NCI-H146 (cell line): ENCODE data around the gene OR6J1.
"Not testable (repeated sequence)": the region's sequence is repeated elsewhere in the genome, so short reads cannot be mapped to it uniquely, and the experiment has no call there.

Experiments used
- DNase-seq: peaks from one replicate; lab custom pipeline; 2025; lab: John Stamatoyannopoulos, UW

The OR6J1 gene

GRCh38 chr14:22644305-22644635 lies at the start of gene OR6J1:
Gene OR6J1 (minus strand): TSS chr14:22644352. CDS start chr14:22634811, 9,541 bp downstream.
- DNase-seq, result no peak

- DNase-seq, result no peak
Measured at GRCh38 chr14:22692194-22692593, 48.0 kb upstream of the OR6J1 start.

GRCh38 chr14:22691171-22691570 lies 47.0 kb upstream of the OR6J1 start:
- no peak for DNase-seq

- no peak for DNase-seq
Measured at GRCh38 chr14:22689199-22689598, 45.0 kb upstream of the OR6J1 start.

GRCh38 chr14:22687969-22688368 lies 43.8 kb upstream of the OR6J1 start:
- not testable (repeated sequence) for DNase-seq

GRCh38 chr14:22686176-22686611 lies 42.0 kb upstream of the OR6J1 start:
- not testable (repeated sequence) for DNase-seq

- no peak for DNase-seq
Measured at GRCh38 chr14:22685467-22685866, 41.3 kb upstream of the OR6J1 start.

- DNase-seq, result not testable (repeated sequence)
Measured at GRCh38 chr14:22683428-22683827, 39.3 kb upstream of the OR6J1 start.

GRCh38 chr14:22678221-22678620 lies 34.1 kb upstream of the OR6J1 start:
- DNase-seq, result no peak

GRCh38 chr14:22677551-22677950 lies 33.4 kb upstream of the OR6J1 start:
- DNase-seq, result not testable (repeated sequence)

GRCh38 chr14:22671622-22672021 lies 27.5 kb upstream of the OR6J1 start:
- DNase-seq, result no peak

GRCh38 chr14:22668863-22669262 lies 24.7 kb upstream of the OR6J1 start:
- DNase-seq, result no peak

- DNase-seq, result no peak
Measured at GRCh38 chr14:22668417-22668816, 24.3 kb upstream of the OR6J1 start.

GRCh38 chr14:22667881-22668280 lies 23.7 kb upstream of the OR6J1 start:
- no peak for DNase-seq

GRCh38 chr14:22666203-22666893 lies 22.2 kb upstream of the OR6J1 start:
- DNase-seq, result no peak

GRCh38 chr14:22664261-22664660 lies 20.1 kb upstream of the OR6J1 start:
- DNase-seq, result no peak

- DNase-seq, result no peak
Measured at GRCh38 chr14:22660654-22661053, 16.5 kb upstream of the OR6J1 start.

- no peak for DNase-seq
Measured at GRCh38 chr14:22658946-22659345, 14.8 kb upstream of the OR6J1 start.

GRCh38 chr14:22657861-22658260 lies 13.7 kb upstream of the OR6J1 start:
- no peak for DNase-seq

- no peak for DNase-seq
Measured at GRCh38 chr14:22656945-22657731, 13.0 kb upstream of the OR6J1 start.

GRCh38 chr14:22656226-22656625 lies 12.1 kb upstream of the OR6J1 start:
- DNase-seq, result no peak

- DNase-seq, result peak; percentile 61
Measured at GRCh38 chr14:22653012-22653621, 9.0 kb upstream of the OR6J1 start.

- no peak for DNase-seq
Measured at GRCh38 chr14:22651586-22651985, 7.4 kb upstream of the OR6J1 start.
